GM19438 (cell line): ENCODE results near the gene OAF.
"Not testable (repeated sequence)": the region's sequence is repeated elsewhere in the genome, so short reads cannot be mapped to it uniquely, and the experiment has no call there.

ENCODE experiments used
- ATAC-seq: cut with Tn5 transposase; IDR thresholded peaks from one replicate; pipeline ENCODE4 v1.9.1; 2021; ENCODE audit warnings: low read depth; ENCODE audit not compliant: unreplicated experiment

Gene OAF

GRCh38 chr11:120260616-120261015 is 49.8 kb downstream of the OAF start:
- no peak for ATAC-seq

- ATAC-seq = no peak
These were observed 50.5 kb downstream of the OAF start for GRCh38 chr11:120261321-120261720.

- ATAC-seq = no peak
These were observed 51.1 kb downstream of the OAF start for GRCh38 chr11:120261931-120262330.

GRCh38 chr11:120267319-120267718 is 56.5 kb downstream of the OAF start:
- ATAC-seq = no peak

GRCh38 chr11:120268686-120269085 is 57.9 kb downstream of the OAF start:
- ATAC-seq = no peak

- no peak for ATAC-seq
These were observed 59.6 kb downstream of the OAF start for GRCh38 chr11:120270386-120270785.

- no peak for ATAC-seq
These were observed 60.8 kb downstream of the OAF start for GRCh38 chr11:120271672-120272071.

GRCh38 chr11:120272303-120272702 is 61.5 kb downstream of the OAF start:
- ATAC-seq = no peak

GRCh38 chr11:120273432-120273831 is 62.6 kb downstream of the OAF start:
- ATAC-seq = no peak

- ATAC-seq = not testable (repeated sequence)
These were observed 63.1 kb downstream of the OAF start for GRCh38 chr11:120273956-120274355.

- ATAC-seq = no peak
These were observed 68.7 kb downstream of the OAF start for GRCh38 chr11:120279502-120279901.
